GM12891 (cell line): ENCODE results near the gene SPATA45.

ENCODE experiments used
- POLR2A ChIP-seq: IDR thresholded peaks from 2 replicates; pipeline ENCODE4 v1.6.1; 2011; ENCODE audit warnings: low read depth, low read length, control low read depth
- POLR2AphosphoS5 ChIP-seq: IDR thresholded peaks from 2 replicates; pipeline ENCODE4 v1.6.1; 2011; ENCODE audit warnings: low read depth, low read length, control low read depth
- POU2F2 ChIP-seq: IDR thresholded peaks from 2 replicates; pipeline ENCODE4 v1.6.1; 2011; ENCODE audit warnings: low read depth, mild to moderate bottlenecking, control low read depth, low read length, moderate library complexity
- SPI1 ChIP-seq: IDR thresholded peaks from 2 replicates; pipeline ENCODE4 v1.6.1; 2011; ENCODE audit warnings: low read depth, low read length, control low read depth
- TAF1 ChIP-seq: IDR thresholded peaks from 2 replicates; pipeline ENCODE4 v1.6.1; 2011; ENCODE audit warnings: low read depth, low read length, control low read depth

DNA sequence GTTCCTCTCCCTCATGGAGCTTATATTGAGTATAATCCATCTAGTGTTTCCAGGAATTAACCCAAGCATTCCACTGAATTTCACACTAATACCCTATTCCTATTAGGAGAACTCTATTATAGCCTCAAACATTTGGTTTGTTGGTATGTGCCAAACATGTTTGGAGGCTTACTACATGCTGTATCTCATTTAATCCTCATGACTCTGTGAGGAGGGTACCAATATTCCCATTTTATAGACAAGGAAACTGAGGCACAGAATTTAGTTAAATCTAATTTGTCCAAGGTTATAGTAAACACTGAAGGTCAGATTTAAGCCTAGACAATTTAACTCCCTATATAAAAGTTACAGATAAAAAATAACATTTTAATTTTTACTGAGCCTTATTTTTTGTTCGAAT lies 19.7 kb upstream of the SPATA45 start:
- TF ChIP-seq POLR2AphosphoS5 (no peak), POLR2A (no peak), TAF1 (no peak), SPI1 (no peak), POU2F2 (no peak)
